ENCODE data around the gene RBP3. TPM values are rescaled to one million over a fixed set of nuclear protein-coding genes. Genes with fewer than 3 reads are reported as not detected.

RBP3 gene
- total RNA-seq, 1 experiment from 2014 or later: not detected

- no peak overlapping the region for H3K4me3 ChIP-seq (ENCODE audit: insufficient read depth, low read depth, low read length)
Observed at GRCh38 chr10:47325303-47326291, 22.6 kb upstream of the RBP3 start.

GRCh38 chr10:47326306-47326926 lies 21.7 kb upstream of the RBP3 start:
- no peak overlapping the region for H3K4me3 ChIP-seq (ENCODE audit: insufficient read depth, low read depth, low read length)
- no peaks in the 10 kb centered on the region for H3K27me3 ChIP-seq (ENCODE audit: control insufficient read depth, insufficient read depth, low read length)
- no peaks in the 10 kb centered on the region for H3K36me3 ChIP-seq (replicated peaks; ENCODE audit: control insufficient read depth, insufficient read depth, low read length)
- no peak for DNase-seq

More at GRCh38 chr10:47325303-47326291, 22.6 kb upstream of the RBP3 start:
- Histone ChIP-seq H3K27me3 (ENCODE audit: control insufficient read depth, insufficient read depth, low read length) (no peaks in the 10 kb centered on the region), H3K36me3 (replicated peaks; ENCODE audit: control insufficient read depth, insufficient read depth, low read length) (no peaks in the 10 kb centered on the region)
- no peak for DNase-seq

GRCh38 chr10:47326927-47327330 lies 21.2 kb upstream of the RBP3 start:
- no peak overlapping the region for H3K4me3 ChIP-seq (ENCODE audit: insufficient read depth, low read depth, low read length)
- DNase-seq: no peak
- no peaks in the 10 kb centered on the region for H3K36me3 ChIP-seq (replicated peaks; ENCODE audit: control insufficient read depth, insufficient read depth, low read length)
- no peaks in the 10 kb centered on the region for H3K27me3 ChIP-seq (ENCODE audit: control insufficient read depth, insufficient read depth, low read length)

- DNase-seq: no peak
- Histone ChIP-seq H3K36me3 (replicated peaks; ENCODE audit: control insufficient read depth, insufficient read depth, low read length) (no peaks in the 10 kb centered on the region), H3K27me3 (ENCODE audit: control insufficient read depth, insufficient read depth, low read length) (no peaks in the 10 kb centered on the region)
Observed at GRCh38 chr10:47329855-47330254, 18.3 kb upstream of the RBP3 start.

GRCh38 chr10:47330366-47330765 lies 17.8 kb upstream of the RBP3 start:
- no peaks in the 10 kb centered on the region for H3K27me3 ChIP-seq (ENCODE audit: control insufficient read depth, insufficient read depth, low read length)
- H3K4me3 ChIP-seq (ENCODE audit: insufficient read depth, low read depth, low read length): no peak overlapping the region
- H3K36me3 ChIP-seq (replicated peaks; ENCODE audit: control insufficient read depth, insufficient read depth, low read length): no peaks in the 10 kb centered on the region
- DNase-seq: no peak

More at GRCh38 chr10:47329855-47330254, 18.3 kb upstream of the RBP3 start:
- H3K4me3 ChIP-seq (ENCODE audit: insufficient read depth, low read depth, low read length): no peak overlapping the region

- Histone ChIP-seq H3K4me3 (ENCODE audit: insufficient read depth, low read depth, low read length) (no peak overlapping the region), H3K27me3 (ENCODE audit: control insufficient read depth, insufficient read depth, low read length) (no peaks in the 10 kb centered on the region), H3K36me3 (replicated peaks; ENCODE audit: control insufficient read depth, insufficient read depth, low read length) (no peaks in the 10 kb centered on the region)
- DNase-seq: no peak
Observed at GRCh38 chr10:47330804-47331203, 17.4 kb upstream of the RBP3 start.

GRCh38 chr10:47331491-47331890 lies 16.7 kb upstream of the RBP3 start:
- Histone ChIP-seq H3K4me3 (ENCODE audit: insufficient read depth, low read depth, low read length) (no peak overlapping the region), H3K36me3 (replicated peaks; ENCODE audit: control insufficient read depth, insufficient read depth, low read length) (no peaks in the 10 kb centered on the region), H3K27me3 (ENCODE audit: control insufficient read depth, insufficient read depth, low read length) (no peaks in the 10 kb centered on the region)
- no peak for DNase-seq

- no peaks in the 10 kb centered on the region for H3K36me3 ChIP-seq (replicated peaks; ENCODE audit: control insufficient read depth, insufficient read depth, low read length)
- no peaks in the 10 kb centered on the region for H3K27me3 ChIP-seq (ENCODE audit: control insufficient read depth, insufficient read depth, low read length)
- no peak overlapping the region for H3K4me3 ChIP-seq (ENCODE audit: insufficient read depth, low read depth, low read length)
- no peak for DNase-seq
Observed at GRCh38 chr10:47331954-47332353, 16.2 kb upstream of the RBP3 start.

- Histone ChIP-seq H3K27me3 (ENCODE audit: control insufficient read depth, insufficient read depth, low read length) (no peaks in the 10 kb centered on the region), H3K4me3 (ENCODE audit: insufficient read depth, low read depth, low read length) (no peak overlapping the region), H3K36me3 (replicated peaks; ENCODE audit: control insufficient read depth, insufficient read depth, low read length) (no peaks in the 10 kb centered on the region)
- no peak for DNase-seq
Observed at GRCh38 chr10:47332371-47332770, 15.8 kb upstream of the RBP3 start.

GRCh38 chr10:47332946-47333345 lies 15.2 kb upstream of the RBP3 start:
- H3K4me3 ChIP-seq (ENCODE audit: insufficient read depth, low read depth, low read length): no peak overlapping the region
- H3K36me3 ChIP-seq (replicated peaks; ENCODE audit: control insufficient read depth, insufficient read depth, low read length): no peaks in the 10 kb centered on the region
- no peaks in the 10 kb centered on the region for H3K27me3 ChIP-seq (ENCODE audit: control insufficient read depth, insufficient read depth, low read length)
- DNase-seq: no peak

- H3K36me3 ChIP-seq (replicated peaks; ENCODE audit: control insufficient read depth, insufficient read depth, low read length): no peaks in the 10 kb centered on the region
- no peak for DNase-seq
- H3K27me3 ChIP-seq (ENCODE audit: control insufficient read depth, insufficient read depth, low read length): no peaks in the 10 kb centered on the region
- H3K4me3 ChIP-seq (ENCODE audit: insufficient read depth, low read depth, low read length): no peak overlapping the region
Observed at GRCh38 chr10:47333532-47333931, 14.6 kb upstream of the RBP3 start.

GRCh38 chr10:47334466-47335295 lies 13.5 kb upstream of the RBP3 start:
- Histone ChIP-seq H3K27me3 (ENCODE audit: control insufficient read depth, insufficient read depth, low read length) (no peaks in the 10 kb centered on the region), H3K4me3 (ENCODE audit: insufficient read depth, low read depth, low read length) (no peak overlapping the region), H3K36me3 (replicated peaks; ENCODE audit: control insufficient read depth, insufficient read depth, low read length) (no peaks in the 10 kb centered on the region)
- no peak for DNase-seq

- no peak overlapping the region for H3K4me3 ChIP-seq (ENCODE audit: insufficient read depth, low read depth, low read length)
- no peaks in the 10 kb centered on the region for H3K27me3 ChIP-seq (ENCODE audit: control insufficient read depth, insufficient read depth, low read length)
- DNase-seq: no peak
- no peaks in the 10 kb centered on the region for H3K36me3 ChIP-seq (replicated peaks; ENCODE audit: control insufficient read depth, insufficient read depth, low read length)
Observed at GRCh38 chr10:47335906-47336305, 12.3 kb upstream of the RBP3 start.

GRCh38 chr10:47336387-47337134 lies 11.6 kb upstream of the RBP3 start:
- H3K27me3 ChIP-seq (ENCODE audit: control insufficient read depth, insufficient read depth, low read length): no peaks in the 10 kb centered on the region
- H3K36me3 ChIP-seq (replicated peaks; ENCODE audit: control insufficient read depth, insufficient read depth, low read length): no peaks in the 10 kb centered on the region
- H3K4me3 ChIP-seq (ENCODE audit: insufficient read depth, low read depth, low read length): no peak overlapping the region
- DNase-seq: no peak

Data from H7 (cell line).